ENCODE data around the gene MFN2. TPM values are rescaled to one million over a fixed set of nuclear protein-coding genes. Genes with fewer than 3 reads are reported as not detected.

MFN2 gene
- total and polyA plus RNA-seq, 2 of the 8 experiments (the other 6 are each of a cell fraction or from before 2014, with no cell fraction given), result 34.0 to 62.5 TPM

DNA sequence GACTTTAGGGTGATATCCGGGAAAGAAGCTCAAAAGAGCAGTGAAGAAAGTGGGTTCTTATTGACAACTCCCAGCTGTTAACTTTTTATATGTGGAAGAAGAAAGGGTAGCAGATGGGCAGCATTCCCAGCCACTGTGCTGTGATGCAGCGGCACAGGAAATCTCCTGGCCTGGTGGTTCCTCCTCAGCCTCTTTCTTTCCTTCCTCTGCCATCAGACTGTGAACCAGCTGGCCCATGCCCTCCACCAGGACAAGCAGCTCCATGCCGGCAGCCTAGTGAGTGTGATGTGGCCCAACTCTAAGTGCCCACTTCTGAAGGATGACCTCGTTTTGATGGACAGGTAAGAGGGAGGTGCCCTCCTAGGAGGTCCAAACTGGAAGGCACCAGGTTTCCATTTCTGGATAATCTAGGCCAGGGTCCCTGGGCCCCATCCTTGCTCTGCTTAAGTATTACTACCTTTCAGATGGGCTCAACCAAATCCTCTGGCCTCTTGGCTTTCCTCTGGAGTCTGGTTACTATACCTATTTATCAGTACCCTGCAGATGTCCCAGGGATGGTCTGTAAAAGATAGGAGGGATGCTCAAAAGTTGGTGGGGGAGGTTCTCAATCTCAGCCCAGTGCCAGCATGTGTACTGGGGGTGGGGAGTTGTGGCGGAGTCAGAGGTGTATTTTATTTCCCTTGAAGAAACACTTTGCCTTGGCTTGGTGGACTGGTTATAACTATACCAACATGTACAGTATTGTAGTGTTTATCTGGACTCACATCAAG lies 17.0 kb downstream of the MFN2 start:
- no peaks in the 10 kb centered on the region for H3K79me2 ChIP-seq (ENCODE audit: control insufficient read depth in 1 of 2, insufficient read depth in 2 of 2, low read length in 2 of 2)
- FAIRE-seq, result no peak
- TF ChIP-seq EGR1 (IDR thresholded peaks at IDR 0.05; ENCODE audit: borderline replicate concordance, low read depth, low read length), result no peak
- TF ChIP-seq POU5F1 (IDR thresholded peaks at IDR 0.05; ENCODE audit: low read depth, low read length), result no peak
- TF ChIP-seq, protein P1, sequence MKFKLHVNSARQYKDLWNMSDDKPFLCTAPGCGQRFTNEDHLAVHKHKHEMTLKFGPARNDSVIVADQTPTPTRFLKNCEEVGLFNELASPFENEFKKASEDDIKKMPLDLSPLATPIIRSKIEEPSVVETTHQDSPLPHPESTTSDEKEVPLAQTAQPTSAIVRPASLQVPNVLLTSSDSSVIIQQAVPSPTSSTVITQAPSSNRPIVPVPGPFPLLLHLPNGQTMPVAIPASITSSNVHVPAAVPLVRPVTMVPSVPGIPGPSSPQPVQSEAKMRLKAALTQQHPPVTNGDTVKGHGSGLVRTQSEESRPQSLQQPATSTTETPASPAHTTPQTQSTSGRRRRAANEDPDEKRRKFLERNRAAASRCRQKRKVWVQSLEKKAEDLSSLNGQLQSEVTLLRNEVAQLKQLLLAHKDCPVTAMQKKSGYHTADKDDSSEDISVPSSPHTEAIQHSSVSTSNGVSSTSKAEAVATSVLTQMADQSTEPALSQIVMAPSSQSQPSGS (IDR thresholded peaks at IDR 0.05; ENCODE audit: low read length), result no peak
- no peak for TF ChIP-seq JUND (IDR thresholded peaks at IDR 0.05; ENCODE audit: low read length)
- no peak for TF ChIP-seq RXRA (IDR thresholded peaks at IDR 0.05; ENCODE audit: insufficient read depth, low read depth, low read length)
- no peak for TF ChIP-seq SRF (IDR thresholded peaks at IDR 0.05; ENCODE audit: low read depth, low read length)
- no peak for TF ChIP-seq HDAC2 (IDR thresholded peaks at IDR 0.05; ENCODE audit: borderline replicate concordance in 1 of 2, low read depth in 2 of 2, low read length in 2 of 2)
- TF ChIP-seq NANOG (IDR thresholded peaks at IDR 0.05; ENCODE audit: insufficient read depth, low read depth, low read length, poor library complexity, severe bottlenecking), result no peak
- TF ChIP-seq FOSL1 (IDR thresholded peaks at IDR 0.05; ENCODE audit: insufficient read depth, low read depth, low read length), result no peak
- TF ChIP-seq POLR2AphosphoS5 (IDR thresholded peaks at IDR 0.05; ENCODE audit: low read depth, low read length), result no peak

More for the DNA sequence above, 17.0 kb downstream of the MFN2 start:
- Histone ChIP-seq H2BK5ac (ENCODE audit: low read depth, low read length) (no peak overlapping the region), H3K14ac (ENCODE audit: insufficient read length) (no peak overlapping the region), H4K20me1 (replicated peaks in 1 of 2; ENCODE audit: control insufficient read depth in 1 of 2, insufficient read depth in 2 of 2, low read length in 2 of 2) (peaks cover 0 to 5% of the 10 kb centered on the region in 2 experiments), H2BK15ac (ENCODE audit: low read length) (no peak overlapping the region), H3K4ac (replicated peaks; ENCODE audit: insufficient read length, low read depth, low read length) (no peak overlapping the region), H4K8ac (ENCODE audit: extremely low read depth, insufficient read depth, low read length) (no peak overlapping the region), H3K27ac (ENCODE audit: low read depth, low read length) (no peak overlapping the region), H4K5ac (ENCODE audit: insufficient read length, low read depth, low read length) (no peak overlapping the region), H3K36me3 (ENCODE audit: control insufficient read depth in 2 of 4, insufficient read depth in 4 of 4, low read length in 3 of 4) (peaks cover 19 to 67% (median 43%) of the 10 kb centered on the region in 4 experiments), H3K18ac (ENCODE audit: extremely low read depth, low read length) (no peak overlapping the region), H2AFZ (ENCODE audit: low read length) (no peak overlapping the region), H3K23ac (ENCODE audit: insufficient read length) (no peak overlapping the region), H2BK12ac (ENCODE audit: low read depth, low read length) (no peak overlapping the region), H3K56ac (replicated peaks; ENCODE audit: insufficient read length, low read depth, low read length) (no peak overlapping the region), H3K23me2 (ENCODE audit: low read depth, low read length) (no peaks in the 10 kb centered on the region), H3K4me1 (replicated peaks in 1 of 4; ENCODE audit: control insufficient read depth in 3 of 4, insufficient read depth in 4 of 4, low read length in 3 of 4) (no peaks in the 10 kb centered on the region), H2BK120ac (replicated peaks; ENCODE audit: low read depth, low read length) (no peak overlapping the region), H3K4me3 (ENCODE audit: extremely low read depth in 1 of 4, insufficient read depth in 2 of 4, low read depth in 3 of 4, low read length in 4 of 4) (no peak overlapping the region), H3K9me3 (ENCODE audit: insufficient read depth in 2 of 2, low read depth in 1 of 2, low read length in 1 of 2) (no peaks in the 10 kb centered on the region), H3K4me2 (ENCODE audit: insufficient read depth in 1 of 2, low read depth in 2 of 2, low read length in 2 of 2) (no peak overlapping the region), H2BK20ac (ENCODE audit: low read length) (no peak overlapping the region), H3K79me1 (ENCODE audit: low read depth, low read length) (peaks cover 2% of the 10 kb centered on the region; the same call in 1 of the 2 replicates), H2AK5ac (ENCODE audit: low read depth, low read length) (no peak overlapping the region), H3K27me3 (replicated peaks in 1 of 4; ENCODE audit: control insufficient read depth in 3 of 4, extremely low read depth in 1 of 4, insufficient read depth in 3 of 4, low read length in 3 of 4) (no peaks in the 10 kb centered on the region), H4K91ac (replicated peaks; ENCODE audit: insufficient read length, low read length) (no peak overlapping the region), H3K9ac (replicated peaks in 1 of 4; ENCODE audit: extremely low read depth in 1 of 4, low read depth in 3 of 4, low read length in 3 of 4) (no peak overlapping the region)
- POLR2A ChIA-PET (ENCODE audit: partially characterized antibody), result interaction anchor here (1.0 to 1.4 kb wide), 3 partner anchors 12 to 87 kb away, joined by 3 to 5 read pairs (median 4); partner anchors contain the start of gene MIIP
- CTCF ChIA-PET (ENCODE audit: partially characterized antibody), result interaction anchor here (0.6 to 2.0 kb wide), 7 partner anchors 13 to 683 kb away, joined by 3 to 8 read pairs (median 4); no protein-coding TSS in a partner anchor
- 94% methylated on average over 5 of the region's 5 CpGs; no CpG with 5 or more reads in 1 of the 2 experiments for WGBS, 2 experiments (ENCODE audit: extremely low coverage in 1 of 2, insufficient coverage in 1 of 2, insufficient read length in 1 of 2, insufficient replicate concordance in 2 of 2, low coverage in 1 of 2, low lambda C conversion rate in 2 of 2, missing lambda C conversion rate in 1 of 2)
- no peak for DNase-seq (ENCODE audit: low read depth in 1 of 2, low spot score in 2 of 2)

Data from H1 (cell line).